Parathyroid adenoma (tissue), 2 donors: ENCODE data around the gene QPCTL.

Source experiments
- H2AFZ ChIP-seq: fragments of 300-600 bp; sonication (generic); one replicate; pipeline ENCODE4 v1.7.0; 2017; ENCODE audit warnings: antibody characterized with exemption, mild to moderate bottlenecking
- H3K27ac ChIP-seq: fragments of 300-600 bp; sonication (generic); one replicate; pipeline ENCODE4 v1.7.0; 2017
- H3K27me3 ChIP-seq: fragments of 300-600 bp; sonication (generic); one replicate; pipeline ENCODE4 v1.7.0; 2017; ENCODE audit warnings: low read length; ENCODE audit not compliant: control insufficient read depth, insufficient read depth
- H3K36me3 ChIP-seq: fragments of 300-600 bp; sonication (generic); one replicate; pipeline ENCODE4 v1.7.0; 2017; ENCODE audit warnings: low read length; ENCODE audit not compliant: control insufficient read depth, insufficient read depth
- H3K4me1 ChIP-seq: fragments of 300-600 bp; sonication (generic); one replicate; pipeline ENCODE4 v1.7.0; 2017; ENCODE audit warnings: control low read depth
- H3K4me2 ChIP-seq: fragments of 300-600 bp; sonication (generic); one replicate; pipeline ENCODE4 v1.7.0; 2017; ENCODE audit warnings: low read length
- H3K4me3 ChIP-seq: fragments of 300-600 bp; sonication (generic); one replicate; pipeline ENCODE4 v1.7.0; 2017; ENCODE audit warnings: low read depth, low read length
- H3K79me2 ChIP-seq: fragments of 300-600 bp; sonication (generic); one replicate; pipeline ENCODE4 v1.7.0; 2017; ENCODE audit warnings: control low read depth
- H3K9ac ChIP-seq: fragments of 300-600 bp; sonication (generic); one replicate; pipeline ENCODE4 v1.7.0; 2017; ENCODE audit warnings: mild to moderate bottlenecking
- H3K9me3 ChIP-seq: fragments of 300-600 bp; sonication (generic); one replicate; pipeline ENCODE4 v1.7.0; 2017; ENCODE audit warnings: low read length; ENCODE audit not compliant: control insufficient read depth
- TF ChIP-seq, protein P1 (sequence below): fragments of 300-600 bp; sonication (generic); IDR thresholded peaks from one replicate; pipeline ENCODE4 v1.7.0; 2017; ENCODE audit warnings: antibody characterized with exemption, mild to moderate bottlenecking
- donor health status: primary hyperparathyroidism.

QPCTL gene

DNA sequence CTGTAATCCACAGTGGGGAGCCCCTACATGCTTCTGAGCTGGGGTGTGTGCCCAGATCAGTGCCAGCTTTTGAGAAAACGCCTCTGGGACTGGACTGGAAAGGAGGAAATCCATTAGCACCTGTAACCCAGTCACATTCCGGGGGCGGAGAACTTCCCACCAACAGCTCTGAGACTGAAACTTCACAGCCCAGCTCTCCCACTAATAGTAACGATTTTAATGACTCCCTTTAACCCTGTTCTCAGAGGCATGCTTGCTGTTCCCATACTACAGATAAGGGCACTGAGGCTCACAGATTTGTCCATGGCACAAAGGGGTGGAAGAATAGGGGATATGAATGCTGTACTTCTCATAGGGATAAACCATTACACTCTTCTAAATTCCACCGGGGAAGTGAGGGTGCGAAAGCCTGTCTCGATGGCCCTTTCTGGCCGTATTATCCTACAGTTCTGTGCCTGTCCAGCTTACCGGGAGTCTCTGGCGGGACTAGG lies 37.4 kb downstream of the QPCTL start:
- Histone ChIP-seq H3K79me2 (peaks cover 55% of the 10 kb centered on the region), H3K4me1 (peaks cover 6% of the 10 kb centered on the region), H3K4me3 (peak overlapping the region; percentile 56), H3K27ac (peak overlapping the region; percentile 34), H3K27me3 (no peaks in the 10 kb centered on the region), H3K4me2 (peak overlapping the region; percentile 82), H3K9me3 (no peaks in the 10 kb centered on the region), H3K9ac (no peak overlapping the region), H3K36me3 (no peaks in the 10 kb centered on the region), H2AFZ (peak overlapping the region; percentile 89)
- TF ChIP-seq, protein P1, sequence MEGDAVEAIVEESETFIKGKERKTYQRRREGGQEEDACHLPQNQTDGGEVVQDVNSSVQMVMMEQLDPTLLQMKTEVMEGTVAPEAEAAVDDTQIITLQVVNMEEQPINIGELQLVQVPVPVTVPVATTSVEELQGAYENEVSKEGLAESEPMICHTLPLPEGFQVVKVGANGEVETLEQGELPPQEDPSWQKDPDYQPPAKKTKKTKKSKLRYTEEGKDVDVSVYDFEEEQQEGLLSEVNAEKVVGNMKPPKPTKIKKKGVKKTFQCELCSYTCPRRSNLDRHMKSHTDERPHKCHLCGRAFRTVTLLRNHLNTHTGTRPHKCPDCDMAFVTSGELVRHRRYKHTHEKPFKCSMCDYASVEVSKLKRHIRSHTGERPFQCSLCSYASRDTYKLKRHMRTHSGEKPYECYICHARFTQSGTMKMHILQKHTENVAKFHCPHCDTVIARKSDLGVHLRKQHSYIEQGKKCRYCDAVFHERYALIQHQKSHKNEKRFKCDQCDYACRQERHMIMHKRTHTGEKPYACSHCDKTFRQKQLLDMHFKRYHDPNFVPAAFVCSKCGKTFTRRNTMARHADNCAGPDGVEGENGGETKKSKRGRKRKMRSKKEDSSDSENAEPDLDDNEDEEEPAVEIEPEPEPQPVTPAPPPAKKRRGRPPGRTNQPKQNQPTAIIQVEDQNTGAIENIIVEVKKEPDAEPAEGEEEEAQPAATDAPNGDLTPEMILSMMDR, result no peak

DNA sequence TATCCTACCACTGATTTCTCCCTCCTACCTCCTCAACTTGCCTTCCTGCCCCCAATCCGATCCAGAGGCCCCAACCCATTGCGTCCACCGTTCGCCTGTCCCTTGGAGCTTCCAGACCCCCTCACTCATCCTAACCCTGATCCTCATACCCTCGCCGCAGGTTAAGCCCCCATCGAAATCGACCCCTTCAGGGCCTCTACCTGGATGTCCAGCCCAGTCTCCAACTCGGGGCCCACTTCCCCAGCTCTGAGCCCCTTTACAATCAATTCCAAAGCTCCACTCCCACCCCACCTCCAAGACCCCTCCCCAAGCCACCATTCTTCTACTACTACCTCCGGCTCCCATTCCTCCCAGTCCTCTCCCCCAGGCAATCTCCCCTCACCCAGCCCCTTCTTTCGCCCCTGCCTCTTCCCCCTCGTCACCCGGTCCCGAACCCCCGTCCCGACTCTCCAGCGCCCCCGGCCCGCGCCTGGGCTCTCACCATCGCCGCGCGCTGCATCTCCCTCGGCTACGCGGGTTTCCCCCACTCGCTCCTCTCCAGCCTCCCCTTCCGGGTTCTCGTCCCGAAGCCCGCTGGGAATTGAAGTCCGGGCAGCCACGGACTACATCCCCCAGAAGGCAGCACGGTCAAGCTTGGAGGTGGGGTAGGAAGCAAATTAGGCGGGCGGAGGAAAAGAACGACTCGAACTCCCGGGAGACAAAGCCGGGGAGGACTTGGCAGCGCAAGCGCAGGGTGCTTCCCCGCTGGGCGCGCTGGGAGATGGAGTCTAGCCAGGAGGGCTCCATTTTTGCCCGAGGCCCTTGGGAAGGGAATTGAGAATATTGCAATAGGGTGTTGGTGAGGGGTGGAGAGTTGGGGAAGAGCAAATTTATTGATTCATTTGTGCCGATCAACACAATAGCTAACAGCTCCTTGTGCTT lies 38.2 kb downstream of the QPCTL start, which contains the start of gene FBXO46:
Gene FBXO46, minus strand, starts transcription at position 529 of the 921 bp plus-strand sequence. CDS start 17,401 bp downstream, outside the sequence.
- Histone ChIP-seq H2AFZ (peak within 1 kb of the TSS; percentile 89), H3K27me3 (no peaks in the 10 kb centered on the region), H3K79me2 (peaks cover 47% of the 10 kb centered on the region), H3K36me3 (no peaks in the 10 kb centered on the region), H3K4me2 (peak within 1 kb of the TSS; percentile 82), H3K9ac (no peak within 1 kb of the TSS), H3K4me1 (peaks cover 6% of the 10 kb centered on the region), H3K27ac (peak within 1 kb of the TSS; percentile 34), H3K4me3 (peak within 1 kb of the TSS; percentile 56), H3K9me3 (no peaks in the 10 kb centered on the region)
- TF ChIP-seq, protein P1, result peak; percentile 24

DNA sequence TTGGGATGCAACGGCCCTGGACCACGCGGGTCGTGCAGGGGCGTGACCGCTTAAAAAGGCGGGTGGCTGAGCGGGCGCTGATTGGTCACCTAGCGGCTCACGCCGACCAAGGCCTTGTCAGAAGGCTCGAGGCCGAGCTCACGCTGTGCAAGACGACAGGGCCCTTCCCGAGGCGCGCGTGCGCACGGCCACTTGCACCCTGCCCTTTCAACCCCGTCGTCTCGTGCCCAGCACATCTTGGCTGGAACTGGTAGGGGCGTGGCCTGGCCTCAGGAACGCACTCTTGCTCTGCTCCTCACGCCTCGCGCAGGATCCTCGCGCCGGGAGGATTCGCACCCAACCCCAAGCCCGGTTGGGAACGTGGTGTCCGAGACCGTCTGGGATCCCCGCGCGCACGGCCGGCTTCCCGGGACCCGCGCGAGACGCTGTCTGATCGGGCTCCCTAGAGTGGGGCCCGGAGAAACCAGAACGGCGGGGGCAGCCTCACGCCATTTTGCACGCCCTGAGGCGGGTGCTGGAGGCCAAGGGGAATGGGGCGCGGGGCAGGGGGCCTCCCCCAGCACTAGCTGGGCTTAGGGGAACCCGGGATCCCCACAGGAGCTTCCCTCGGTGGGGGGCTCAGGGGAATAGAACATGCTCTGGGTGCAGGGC lies 40.8 kb downstream of the QPCTL start, which contains the start of gene MEIOSIN:
Gene MEIOSIN, plus strand, starts transcription at position 280 of the 651 bp plus-strand sequence. CDS start 1,938 bp downstream, outside the sequence.
- Histone ChIP-seq H3K4me1 (peaks cover 6% of the 10 kb centered on the region), H3K4me2 (no peak within 1 kb of the TSS), H2AFZ (no peak within 1 kb of the TSS), H3K27ac (no peak within 1 kb of the TSS), H3K4me3 (no peak within 1 kb of the TSS), H3K9ac (no peak within 1 kb of the TSS), H3K79me2 (peaks cover 22% of the 10 kb centered on the region), H3K27me3 (no peaks in the 10 kb centered on the region), H3K36me3 (no peaks in the 10 kb centered on the region), H3K9me3 (no peaks in the 10 kb centered on the region)
- TF ChIP-seq, protein P1, result no peak

DNA sequence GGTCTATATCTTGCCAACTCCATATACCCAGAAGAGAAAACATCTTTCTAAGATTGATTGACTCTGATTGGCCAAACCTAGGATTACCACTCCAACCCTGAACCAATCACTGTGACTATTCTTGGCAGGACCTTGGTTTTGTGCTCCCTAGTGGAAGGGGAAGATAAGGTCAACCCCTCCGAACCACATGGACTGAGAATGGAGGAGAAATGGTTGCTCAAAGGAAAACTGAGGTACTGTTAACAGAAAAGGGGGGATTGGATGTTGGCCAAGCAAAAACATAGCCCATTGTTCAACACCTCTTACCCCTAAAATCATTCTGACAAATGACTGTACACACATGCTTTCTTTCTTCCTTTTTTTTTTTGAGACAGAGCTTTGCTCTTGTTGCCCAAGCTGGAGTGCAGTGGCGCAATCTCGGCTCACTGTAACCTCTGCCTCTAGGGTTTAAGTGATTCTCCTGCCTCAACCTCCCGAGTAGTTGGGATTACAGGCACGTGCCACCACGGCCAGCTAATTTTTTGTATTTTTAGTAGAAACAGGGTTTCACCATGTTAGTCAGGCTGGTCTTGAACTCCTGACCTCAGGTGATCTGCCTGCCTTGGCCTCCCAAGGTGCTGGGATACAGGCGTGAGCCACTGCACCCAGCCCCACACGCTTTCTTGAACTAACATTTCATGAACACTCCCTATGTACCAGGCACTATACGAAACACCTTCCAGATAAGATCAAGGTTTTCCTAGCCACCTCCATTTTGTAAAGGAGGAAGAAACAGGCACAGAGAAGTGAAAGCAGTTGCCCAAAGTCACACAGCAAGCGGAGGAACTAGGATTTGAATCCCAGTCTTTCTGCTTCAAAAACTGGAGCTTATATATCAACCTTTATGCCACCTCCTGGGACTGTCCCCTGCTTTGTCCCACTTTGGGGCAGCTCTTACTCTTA lies 47.3 kb downstream of the QPCTL start:
- H3K4me1 ChIP-seq, result no peaks in the 10 kb centered on the region
- no peak overlapping the region for H2AFZ ChIP-seq
- no peak overlapping the region for H3K4me2 ChIP-seq
- no peaks in the 10 kb centered on the region for H3K79me2 ChIP-seq
- no peaks in the 10 kb centered on the region for H3K27me3 ChIP-seq
- no peaks in the 10 kb centered on the region for H3K9me3 ChIP-seq
- no peak overlapping the region for H3K9ac ChIP-seq
- H3K27ac ChIP-seq, result no peak overlapping the region
- TF ChIP-seq, protein P1, result no peak
- no peak overlapping the region for H3K4me3 ChIP-seq
- no peaks in the 10 kb centered on the region for H3K36me3 ChIP-seq
